Measurements from ENCODE around the gene CEP95. TPM values are rescaled to one million over a fixed set of nuclear protein-coding genes. Genes with fewer than 3 reads are reported as not detected.
"Not testable (repeated sequence)": the region's sequence is repeated elsewhere in the genome, so short reads cannot be mapped to it uniquely, and the experiment has no call there.

CEP95 gene
- total RNA-seq = 10 to 100 TPM; 45.4 to 48.1 TPM

GRCh38 chr17:64506576-64507412 is at the start of gene CEP95:
TSS of gene CEP95 (plus strand) at chr17:64506977. CDS start at chr17:64507098, 121 bp downstream.
- peak within 1 kb of the TSS; percentile 95 for H3K4me3 Mint-ChIP-seq
- peaks cover 52% of the 10 kb centered on the region for H3K4me1 Mint-ChIP-seq
- peaks cover 61% of the 10 kb centered on the region for H3K36me3 Mint-ChIP-seq (ENCODE audit: low read depth)
- no peaks in the 10 kb centered on the region for H3K27me3 Mint-ChIP-seq
- POLR2A ChIA-PET = interaction anchor here (0.6 to 1.2 kb wide), 2 partner anchors 10 to 67 kb away, joined by 5 to 7 read pairs; partner anchors contain the start of gene POLG2
- DNase-seq = peak; percentile 95
- no peaks in the 10 kb centered on the region for H3K9me3 Mint-ChIP-seq
- H3K27ac Mint-ChIP-seq = peak within 1 kb of the TSS; percentile 100
- CTCF ChIA-PET = interaction anchor here (0.6 to 3.0 kb wide), 7 partner anchors 9 to 1769 kb away, joined by 3 to 29 read pairs (median 6); partner anchors contain the start of gene POLG2

GRCh38 chr17:64457156-64457555 is 49.6 kb upstream of the CEP95 start:
- ChIA-PET CTCF (interaction anchor here (1.4 to 1.5 kb wide), 3 partner anchors 9 to 34 kb away, joined by 3 to 7 read pairs (median 3); no protein-coding TSS in a partner anchor), POLR2A (no interaction called here)
- no peak overlapping the region for H3K4me3 Mint-ChIP-seq

GRCh38 chr17:64458756-64459155 is 48.0 kb upstream of the CEP95 start:
- H3K4me3 Mint-ChIP-seq = no peak overlapping the region
- no peaks in the 10 kb centered on the region for H3K9me3 Mint-ChIP-seq
- peaks cover 3% of the 10 kb centered on the region for H3K36me3 Mint-ChIP-seq (ENCODE audit: low read depth)
- DNase-seq = no peak
- peaks cover 26% of the 10 kb centered on the region for H3K4me1 Mint-ChIP-seq
- ChIA-PET CTCF (interaction anchor here (1.1 kb wide), 1 partner anchor 34 kb away, joined by 3 read pairs; no protein-coding TSS in a partner anchor), POLR2A (no interaction called here)
- no peaks in the 10 kb centered on the region for H3K27me3 Mint-ChIP-seq
- H3K27ac Mint-ChIP-seq = no peak overlapping the region

More at GRCh38 chr17:64457156-64457555, 49.6 kb upstream of the CEP95 start:
- Mint-ChIP-seq H3K27ac (peak overlapping the region; percentile 26), H3K4me1 (peaks cover 26% of the 10 kb centered on the region), H3K9me3 (no peaks in the 10 kb centered on the region), H3K36me3 (ENCODE audit: low read depth) (peaks cover 3% of the 10 kb centered on the region), H3K27me3 (no peaks in the 10 kb centered on the region)
- no peak for DNase-seq

GRCh38 chr17:64459284-64459747 is 47.5 kb upstream of the CEP95 start:
- H3K4me3 Mint-ChIP-seq = no peak overlapping the region
- H3K27me3 Mint-ChIP-seq = no peaks in the 10 kb centered on the region
- H3K9me3 Mint-ChIP-seq = no peaks in the 10 kb centered on the region
- H3K4me1 Mint-ChIP-seq = peaks cover 26% of the 10 kb centered on the region
- peak overlapping the region; percentile 20 for H3K27ac Mint-ChIP-seq
- CTCF ChIA-PET = interaction anchor here (1.1 kb wide), 1 partner anchor 33 kb away, joined by 3 read pairs; no protein-coding TSS in a partner anchor
- peaks cover 3% of the 10 kb centered on the region for H3K36me3 Mint-ChIP-seq (ENCODE audit: low read depth)
- POLR2A ChIA-PET = no interaction called here
- no peak for DNase-seq

GRCh38 chr17:64459818-64460217 is 47.0 kb upstream of the CEP95 start:
- POLR2A ChIA-PET; H3K27ac Mint-ChIP-seq; H3K27me3 Mint-ChIP-seq; H3K4me3 Mint-ChIP-seq; H3K36me3 Mint-ChIP-seq (ENCODE audit: low read depth); H3K9me3 Mint-ChIP-seq; CTCF ChIA-PET; DNase-seq: not testable (repeated sequence)
- peaks cover 25% of the 10 kb centered on the region for H3K4me1 Mint-ChIP-seq

- Mint-ChIP-seq H3K27ac (no peak overlapping the region), H3K36me3 (ENCODE audit: low read depth) (peaks cover 3% of the 10 kb centered on the region), H3K9me3 (no peaks in the 10 kb centered on the region), H3K27me3 (no peaks in the 10 kb centered on the region), H3K4me1 (peaks cover 19% of the 10 kb centered on the region), H3K4me3 (no peak overlapping the region)
- DNase-seq = no peak
- POLR2A ChIA-PET = no interaction called here
- CTCF ChIA-PET = no interaction called here
Observed at GRCh38 chr17:64460955-64461354, 45.8 kb upstream of the CEP95 start.

GRCh38 chr17:64461788-64462187 is 45.0 kb upstream of the CEP95 start:
- peaks cover 11% of the 10 kb centered on the region for H3K4me1 Mint-ChIP-seq
- no peaks in the 10 kb centered on the region for H3K27me3 Mint-ChIP-seq
- CTCF ChIA-PET = interaction anchor here (0.7 kb wide), 1 partner anchor 294 kb away, joined by 3 read pairs; no protein-coding TSS in a partner anchor
- DNase-seq = no peak
- H3K27ac Mint-ChIP-seq = no peak overlapping the region
- H3K36me3 Mint-ChIP-seq (ENCODE audit: low read depth) = no peaks in the 10 kb centered on the region
- POLR2A ChIA-PET = no interaction called here
- H3K4me3 Mint-ChIP-seq = no peak overlapping the region
- no peaks in the 10 kb centered on the region for H3K9me3 Mint-ChIP-seq

- H3K4me1 Mint-ChIP-seq = peaks cover 2% of the 10 kb centered on the region
- CTCF ChIA-PET = interaction anchor here (1.3 kb wide), 1 partner anchor 25 kb away, joined by 4 read pairs; no protein-coding TSS in a partner anchor
- H3K9me3 Mint-ChIP-seq = no peaks in the 10 kb centered on the region
- no peak for DNase-seq
- H3K36me3 Mint-ChIP-seq (ENCODE audit: low read depth) = no peaks in the 10 kb centered on the region
- no peak overlapping the region for H3K27ac Mint-ChIP-seq
- H3K27me3 Mint-ChIP-seq = no peaks in the 10 kb centered on the region
- H3K4me3 Mint-ChIP-seq = no peak overlapping the region
- POLR2A ChIA-PET = no interaction called here
Observed at GRCh38 chr17:64466019-64466735, 40.6 kb upstream of the CEP95 start.

GRCh38 chr17:64466834-64467233 is 39.9 kb upstream of the CEP95 start:
- H3K27ac Mint-ChIP-seq; H3K36me3 Mint-ChIP-seq (ENCODE audit: low read depth); DNase-seq; H3K27me3 Mint-ChIP-seq; H3K4me1 Mint-ChIP-seq; POLR2A ChIA-PET; H3K9me3 Mint-ChIP-seq; H3K4me3 Mint-ChIP-seq: not testable (repeated sequence)
- CTCF ChIA-PET = interaction anchor here (0.6 to 1.3 kb wide), 3 partner anchors 24 to 153 kb away, joined by 3 to 4 read pairs (median 3); no protein-coding TSS in a partner anchor

- no peak overlapping the region for H3K27ac Mint-ChIP-seq
- H3K9me3 Mint-ChIP-seq = no peaks in the 10 kb centered on the region
- H3K36me3 Mint-ChIP-seq (ENCODE audit: low read depth) = no peaks in the 10 kb centered on the region
- ChIA-PET CTCF (no interaction called here), POLR2A (no interaction called here)
- no peak for DNase-seq
- H3K4me1 Mint-ChIP-seq = peaks cover 2% of the 10 kb centered on the region
- H3K4me3 Mint-ChIP-seq = no peak overlapping the region
- H3K27me3 Mint-ChIP-seq = no peaks in the 10 kb centered on the region
Observed at GRCh38 chr17:64470625-64471024, 36.2 kb upstream of the CEP95 start.

- peaks cover 2% of the 10 kb centered on the region for H3K4me1 Mint-ChIP-seq
- POLR2A ChIA-PET = no interaction called here
Observed at GRCh38 chr17:64471440-64471839, 35.3 kb upstream of the CEP95 start.

GRCh38 chr17:64472564-64472963 is 34.2 kb upstream of the CEP95 start:
- Mint-ChIP-seq H3K4me1 (no peaks in the 10 kb centered on the region), H3K27me3 (no peaks in the 10 kb centered on the region), H3K36me3 (ENCODE audit: low read depth) (peaks cover 4% of the 10 kb centered on the region), H3K4me3 (no peak overlapping the region), H3K9me3 (no peaks in the 10 kb centered on the region), H3K27ac (no peak overlapping the region)
- POLR2A ChIA-PET = no interaction called here
- CTCF ChIA-PET = no interaction called here
- DNase-seq = no peak

More at GRCh38 chr17:64471440-64471839, 35.3 kb upstream of the CEP95 start:
- no peaks in the 10 kb centered on the region for H3K9me3 Mint-ChIP-seq
- H3K4me3 Mint-ChIP-seq = no peak overlapping the region
- no peak for DNase-seq
- CTCF ChIA-PET = no interaction called here
- H3K27ac Mint-ChIP-seq = no peak overlapping the region
- H3K36me3 Mint-ChIP-seq (ENCODE audit: low read depth) = no peaks in the 10 kb centered on the region
- no peaks in the 10 kb centered on the region for H3K27me3 Mint-ChIP-seq

GRCh38 chr17:64477849-64478248 is 28.9 kb upstream of the CEP95 start:
- H3K4me1 Mint-ChIP-seq = no peaks in the 10 kb centered on the region
- DNase-seq = no peak
- no peaks in the 10 kb centered on the region for H3K27me3 Mint-ChIP-seq
- H3K9me3 Mint-ChIP-seq = no peaks in the 10 kb centered on the region
- no peak overlapping the region for H3K4me3 Mint-ChIP-seq
- H3K36me3 Mint-ChIP-seq (ENCODE audit: low read depth) = peaks cover 10% of the 10 kb centered on the region
- CTCF ChIA-PET = interaction anchor here (0.7 to 2.4 kb wide), 3 partner anchors 8 to 58 kb away, joined by 3 to 16 read pairs (median 4); no protein-coding TSS in a partner anchor
- POLR2A ChIA-PET = no interaction called here
- no peak overlapping the region for H3K27ac Mint-ChIP-seq
